Measurements from ENCODE around the gene ATE1.

Gene ATE1

DNA sequence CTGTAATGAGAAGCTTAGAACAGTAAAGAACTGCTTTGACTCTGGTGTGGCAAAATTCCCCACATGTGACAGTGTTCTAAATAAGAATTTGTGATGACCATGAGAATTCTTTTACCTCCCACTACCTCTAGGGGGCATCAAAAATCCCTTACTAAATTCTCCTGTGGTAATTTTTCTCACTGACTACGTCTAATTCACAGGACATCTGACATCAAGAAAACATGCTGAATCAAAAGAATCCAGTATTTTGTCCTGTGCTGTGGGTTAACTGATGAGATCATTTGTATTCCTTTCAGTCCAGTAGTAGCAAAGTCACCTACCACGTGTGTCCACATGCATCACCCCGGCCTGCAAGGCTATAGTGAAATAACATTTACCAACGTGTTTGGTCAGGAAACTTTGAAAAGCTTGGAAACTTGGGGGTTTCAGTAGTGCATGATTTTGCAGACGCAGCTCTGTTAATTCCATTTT, 103.8 kb downstream of the ATE1 start:
- Histone ChIP-seq H3K9me3 (ENCODE audit: low read length) (no peaks in the 10 kb centered on the region), H3K4me3 (ENCODE audit: low read depth in 1 of 2, low read length in 2 of 2) (no peak overlapping the region), H3K9ac (ENCODE audit: low read length) (no peak overlapping the region), H3K27me3 (ENCODE audit: control insufficient read depth in 1 of 2, insufficient read depth in 2 of 2, low read length in 2 of 2) (no peaks in the 10 kb centered on the region), H3K27ac (ENCODE audit: low read depth, low read length) (no peak overlapping the region), H3K4me1 (ENCODE audit: insufficient read depth, low read length) (no peaks in the 10 kb centered on the region), H3K36me3 (ENCODE audit: insufficient read depth, low read length) (peaks cover 10% of the 10 kb centered on the region)

DNA sequence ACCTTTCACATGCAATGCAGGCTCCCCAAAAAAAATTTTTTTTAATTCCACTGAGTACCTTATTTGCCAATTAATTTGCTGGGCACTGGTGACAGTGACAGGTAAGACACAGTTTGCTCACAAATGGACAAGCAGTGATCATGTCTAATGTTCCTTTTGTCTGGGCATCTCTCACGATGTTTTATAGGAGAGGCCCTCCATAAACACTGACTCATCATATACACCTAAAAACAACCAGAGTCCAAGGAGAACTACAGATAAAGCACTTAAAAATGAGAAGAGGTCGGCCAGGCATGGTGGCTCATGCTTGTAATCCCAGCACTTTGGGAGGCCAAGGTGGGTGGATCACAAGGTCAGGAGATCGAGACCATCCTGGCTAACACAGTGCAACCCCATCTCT, 105.1 kb downstream of the ATE1 start:
- no peak overlapping the region for H3K27ac ChIP-seq (ENCODE audit: low read depth, low read length)

DNA sequence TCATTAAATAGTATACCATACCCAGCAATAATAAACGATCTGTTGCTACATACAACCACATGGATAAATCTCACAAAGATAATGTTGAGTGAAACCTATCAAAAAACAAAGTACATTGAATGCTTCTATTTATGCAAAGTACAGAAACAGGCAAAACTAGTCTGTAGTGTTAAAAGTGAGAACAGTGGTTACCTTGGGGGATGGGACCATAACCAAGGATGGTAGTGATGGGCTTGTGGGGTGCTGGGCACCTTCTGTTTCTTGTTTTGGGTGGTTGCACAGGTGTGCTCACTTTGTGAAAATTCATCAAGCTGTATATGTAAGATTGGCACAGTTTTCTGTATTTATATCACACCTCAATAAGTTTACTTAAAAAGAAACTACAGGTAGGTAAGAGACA, 105.7 kb downstream of the ATE1 start:
- H3K36me3 ChIP-seq (ENCODE audit: insufficient read depth, low read length): no peaks in the 10 kb centered on the region
- no peaks in the 10 kb centered on the region for H3K9me3 ChIP-seq (ENCODE audit: low read length)
- H3K4me1 ChIP-seq (ENCODE audit: insufficient read depth, low read length): no peaks in the 10 kb centered on the region
- no peak overlapping the region for H3K4me3 ChIP-seq (ENCODE audit: low read depth in 1 of 2, low read length in 2 of 2)
- H3K27me3 ChIP-seq (ENCODE audit: control insufficient read depth in 1 of 2, insufficient read depth in 2 of 2, low read length in 2 of 2): no peaks in the 10 kb centered on the region
- H3K27ac ChIP-seq (ENCODE audit: low read depth, low read length): no peak overlapping the region
- H3K9ac ChIP-seq (ENCODE audit: low read length): no peak overlapping the region

More for the DNA sequence above, 105.1 kb downstream of the ATE1 start:
- no peaks in the 10 kb centered on the region for H3K9me3 ChIP-seq (ENCODE audit: low read length)
- no peaks in the 10 kb centered on the region for H3K4me1 ChIP-seq (ENCODE audit: insufficient read depth, low read length)
- no peaks in the 10 kb centered on the region for H3K27me3 ChIP-seq (ENCODE audit: control insufficient read depth in 1 of 2, insufficient read depth in 2 of 2, low read length in 2 of 2)
- H3K36me3 ChIP-seq (ENCODE audit: insufficient read depth, low read length): no peaks in the 10 kb centered on the region
- H3K9ac ChIP-seq (ENCODE audit: low read length): no peak overlapping the region
- H3K4me3 ChIP-seq (ENCODE audit: low read depth in 1 of 2, low read length in 2 of 2): no peak overlapping the region

DNA sequence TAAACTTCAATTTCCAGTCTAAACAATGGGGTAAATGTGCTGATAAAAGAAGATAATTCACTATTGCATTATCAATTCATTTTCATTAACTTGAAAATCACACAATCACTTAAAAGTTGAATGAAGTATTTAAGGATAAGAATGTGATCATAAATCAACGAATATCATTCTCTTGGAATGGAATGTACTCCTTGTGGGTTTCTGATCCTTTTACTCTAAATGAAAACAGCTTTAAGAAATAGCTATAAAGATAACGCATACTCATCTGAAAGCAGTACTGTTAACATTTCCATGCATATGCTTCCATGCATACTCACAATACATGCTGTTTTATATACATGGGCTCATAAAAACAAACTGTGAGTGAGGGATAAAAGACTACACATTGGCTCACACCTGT, 108.8 kb downstream of the ATE1 start:
- no peaks in the 10 kb centered on the region for H3K9me3 ChIP-seq (ENCODE audit: low read length)
- H3K4me3 ChIP-seq (ENCODE audit: low read depth in 1 of 2, low read length in 2 of 2): no peak overlapping the region
- H3K27ac ChIP-seq (ENCODE audit: low read depth, low read length): no peak overlapping the region
- no peaks in the 10 kb centered on the region for H3K27me3 ChIP-seq (ENCODE audit: control insufficient read depth in 1 of 2, insufficient read depth in 2 of 2, low read length in 2 of 2)
- H3K4me1 ChIP-seq (ENCODE audit: insufficient read depth, low read length): no peaks in the 10 kb centered on the region
- H3K36me3 ChIP-seq (ENCODE audit: insufficient read depth, low read length): no peaks in the 10 kb centered on the region
- no peak overlapping the region for H3K9ac ChIP-seq (ENCODE audit: low read length)

DNA sequence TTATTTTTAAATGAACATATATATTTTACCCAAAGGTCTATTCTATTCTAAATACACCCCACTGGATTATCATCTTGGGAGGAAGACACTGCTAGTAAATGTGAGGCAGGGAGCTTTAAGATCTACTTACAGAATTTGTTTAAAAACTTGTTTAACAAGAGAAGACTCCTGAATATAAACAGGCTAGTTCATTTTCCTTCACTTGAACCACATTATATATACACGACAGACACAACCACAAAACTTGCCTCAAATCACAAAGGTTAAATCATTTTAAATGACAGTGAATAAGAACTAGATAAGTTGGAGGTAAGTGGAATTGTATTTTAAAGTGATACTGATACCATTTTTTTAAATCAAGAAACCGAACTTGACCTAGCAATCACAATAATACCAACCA, 109.2 kb downstream of the ATE1 start:
- Histone ChIP-seq H3K9ac (ENCODE audit: low read length) (no peak overlapping the region), H3K27me3 (ENCODE audit: control insufficient read depth in 1 of 2, insufficient read depth in 2 of 2, low read length in 2 of 2) (no peaks in the 10 kb centered on the region), H3K9me3 (ENCODE audit: low read length) (no peaks in the 10 kb centered on the region), H3K4me1 (ENCODE audit: insufficient read depth, low read length) (no peaks in the 10 kb centered on the region), H3K4me3 (ENCODE audit: low read depth in 1 of 2, low read length in 2 of 2) (no peak overlapping the region), H3K36me3 (ENCODE audit: insufficient read depth, low read length) (no peaks in the 10 kb centered on the region), H3K27ac (ENCODE audit: low read depth, low read length) (no peak overlapping the region)

DNA sequence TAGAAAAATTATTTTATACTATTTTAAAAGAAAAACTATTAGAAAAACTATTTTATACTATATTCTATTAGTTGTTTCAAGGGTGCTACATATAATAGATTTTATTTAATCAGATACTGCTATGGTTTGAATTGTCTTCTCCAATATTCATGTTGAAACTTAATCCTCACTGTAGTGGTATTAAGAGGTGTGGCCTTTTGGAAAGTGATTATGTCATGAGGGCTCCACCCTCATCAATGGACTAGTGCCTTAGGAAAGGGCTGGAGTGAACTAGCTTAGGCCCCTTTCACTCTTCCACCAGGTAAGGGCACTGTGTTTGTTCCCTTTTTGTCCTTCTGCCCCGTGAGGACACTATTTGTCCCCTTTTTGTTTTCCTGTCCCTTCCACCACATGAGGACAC, 111.6 kb downstream of the ATE1 start:
- Histone ChIP-seq H3K27ac (ENCODE audit: low read depth, low read length) (no peak overlapping the region), H3K27me3 (ENCODE audit: control insufficient read depth in 1 of 2, insufficient read depth in 2 of 2, low read length in 2 of 2) (no peaks in the 10 kb centered on the region), H3K36me3 (ENCODE audit: insufficient read depth, low read length) (no peaks in the 10 kb centered on the region), H3K9ac (ENCODE audit: low read length) (no peak overlapping the region), H3K4me1 (ENCODE audit: insufficient read depth, low read length) (no peaks in the 10 kb centered on the region), H3K4me3 (ENCODE audit: low read depth in 1 of 2, low read length in 2 of 2) (no peak overlapping the region), H3K9me3 (ENCODE audit: low read length) (no peaks in the 10 kb centered on the region)

DNA sequence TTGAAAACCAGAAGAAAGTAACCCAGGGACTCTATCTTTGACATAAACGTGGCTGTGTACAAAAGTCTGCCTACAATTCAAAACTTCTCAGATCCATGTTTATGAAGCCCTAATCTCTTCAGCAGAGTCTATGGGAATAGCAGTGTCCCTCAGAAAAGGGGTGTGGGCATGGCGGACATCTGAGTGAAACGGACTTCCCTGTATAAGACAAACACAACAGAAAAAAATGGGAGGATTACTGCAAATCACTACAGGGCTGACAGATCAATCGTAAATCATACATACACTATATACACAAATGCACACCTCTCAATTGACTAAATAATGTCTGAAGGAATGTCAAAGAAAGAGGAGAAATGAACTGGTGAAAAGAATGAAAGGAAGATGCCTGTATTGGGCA, 114.0 kb downstream of the ATE1 start:
- Histone ChIP-seq H3K27ac (ENCODE audit: low read depth, low read length) (no peak overlapping the region), H3K36me3 (ENCODE audit: insufficient read depth, low read length) (no peaks in the 10 kb centered on the region), H3K27me3 (ENCODE audit: control insufficient read depth in 1 of 2, insufficient read depth in 2 of 2, low read length in 2 of 2) (no peaks in the 10 kb centered on the region), H3K9me3 (ENCODE audit: low read length) (no peaks in the 10 kb centered on the region), H3K4me1 (ENCODE audit: insufficient read depth, low read length) (no peaks in the 10 kb centered on the region), H3K9ac (ENCODE audit: low read length) (no peak overlapping the region), H3K4me3 (ENCODE audit: low read depth in 1 of 2, low read length in 2 of 2) (no peak overlapping the region)

DNA sequence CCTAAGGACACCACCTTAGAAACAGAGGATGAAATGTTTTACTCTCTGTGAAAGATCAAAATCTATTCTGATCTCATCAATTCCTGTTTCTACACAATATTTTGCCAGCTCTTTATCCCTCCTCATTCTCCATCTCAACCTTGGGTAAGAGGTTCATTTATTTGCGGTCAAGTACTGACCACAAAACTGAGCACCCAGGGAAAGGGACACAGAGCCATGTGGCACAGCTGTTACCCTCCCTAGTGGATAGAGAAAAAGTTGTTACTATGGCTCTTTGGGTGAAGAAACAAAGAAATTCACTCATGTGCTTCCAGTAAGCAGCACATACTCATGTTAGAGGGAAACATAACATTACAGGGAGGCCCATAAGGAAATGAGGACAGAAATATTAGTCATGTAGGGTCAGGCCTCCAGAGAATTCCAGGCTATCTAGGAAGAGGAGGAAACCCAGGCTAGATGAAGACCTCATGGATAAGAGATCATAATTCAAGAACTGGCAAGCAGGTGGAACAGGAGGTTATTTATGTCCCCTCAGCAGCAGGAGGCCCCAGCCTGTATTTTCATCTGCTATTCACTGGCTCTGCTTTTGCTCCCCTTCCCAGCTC, 114.5 kb downstream of the ATE1 start:
- H3K27ac ChIP-seq (ENCODE audit: low read depth, low read length): no peak overlapping the region
- H3K36me3 ChIP-seq (ENCODE audit: insufficient read depth, low read length): no peaks in the 10 kb centered on the region
- no peaks in the 10 kb centered on the region for H3K4me1 ChIP-seq (ENCODE audit: insufficient read depth, low read length)
- no peak overlapping the region for H3K9ac ChIP-seq (ENCODE audit: low read length)
- H3K27me3 ChIP-seq (ENCODE audit: control insufficient read depth in 1 of 2, insufficient read depth in 2 of 2, low read length in 2 of 2): no peaks in the 10 kb centered on the region
- no peak overlapping the region for H3K4me3 ChIP-seq (ENCODE audit: low read depth in 1 of 2, low read length in 2 of 2)
- H3K9me3 ChIP-seq (ENCODE audit: low read length): no peaks in the 10 kb centered on the region

DNA sequence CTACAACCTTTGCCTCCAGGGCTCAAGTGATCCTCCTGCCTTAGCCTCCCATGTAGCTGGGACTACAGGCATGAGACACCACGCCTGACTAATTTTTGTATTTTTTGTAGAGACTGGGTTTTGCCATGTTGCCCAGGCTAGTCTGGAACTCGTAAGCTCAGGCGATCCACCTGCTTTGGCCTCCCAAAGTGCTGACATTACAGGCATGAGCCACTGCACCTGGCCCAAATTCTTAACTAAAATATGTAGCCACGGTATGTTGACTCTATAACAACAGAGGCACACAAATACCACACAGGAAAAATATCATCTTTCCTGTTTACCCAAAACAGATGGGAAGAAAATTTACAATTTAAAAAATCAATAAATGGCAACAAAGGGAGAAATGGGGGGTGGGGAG, 115.8 kb downstream of the ATE1 start:
- Histone ChIP-seq H3K4me3 (ENCODE audit: low read depth in 1 of 2, low read length in 2 of 2) (no peak overlapping the region), H3K9me3 (ENCODE audit: low read length) (no peaks in the 10 kb centered on the region), H3K9ac (ENCODE audit: low read length) (no peak overlapping the region)

DNA sequence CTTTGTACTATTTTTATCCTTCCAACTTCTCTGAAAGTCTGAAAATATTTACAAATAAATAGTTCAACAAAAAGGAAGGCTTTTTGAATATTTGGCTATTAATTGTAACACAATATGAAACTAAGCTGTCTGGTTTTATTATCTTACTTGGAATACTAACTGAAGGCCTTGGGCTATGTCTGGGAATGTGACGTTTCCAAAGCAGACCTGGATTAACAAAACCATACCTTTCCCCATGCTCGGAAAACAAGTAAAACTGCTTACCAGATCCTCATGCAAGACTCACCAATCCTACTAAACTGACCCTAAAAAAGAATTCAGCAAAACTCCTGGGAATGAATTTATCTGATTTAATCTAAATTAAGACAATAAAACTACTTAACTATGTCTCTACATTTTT, 116.4 kb downstream of the ATE1 start:
- no peak overlapping the region for H3K9ac ChIP-seq (ENCODE audit: low read length)
- H3K4me3 ChIP-seq (ENCODE audit: low read depth in 1 of 2, low read length in 2 of 2): no peak overlapping the region
- no peaks in the 10 kb centered on the region for H3K27me3 ChIP-seq (ENCODE audit: control insufficient read depth in 1 of 2, insufficient read depth in 2 of 2, low read length in 2 of 2)
- no peaks in the 10 kb centered on the region for H3K36me3 ChIP-seq (ENCODE audit: insufficient read depth, low read length)
- no peaks in the 10 kb centered on the region for H3K4me1 ChIP-seq (ENCODE audit: insufficient read depth, low read length)
- no peak overlapping the region for H3K27ac ChIP-seq (ENCODE audit: low read depth, low read length)
- H3K9me3 ChIP-seq (ENCODE audit: low read length): no peaks in the 10 kb centered on the region

More for the DNA sequence above, 115.8 kb downstream of the ATE1 start:
- no peaks in the 10 kb centered on the region for H3K27me3 ChIP-seq (ENCODE audit: control insufficient read depth in 1 of 2, insufficient read depth in 2 of 2, low read length in 2 of 2)
- no peaks in the 10 kb centered on the region for H3K4me1 ChIP-seq (ENCODE audit: insufficient read depth, low read length)
- H3K36me3 ChIP-seq (ENCODE audit: insufficient read depth, low read length): no peaks in the 10 kb centered on the region
- H3K27ac ChIP-seq (ENCODE audit: low read depth, low read length): no peak overlapping the region

DNA sequence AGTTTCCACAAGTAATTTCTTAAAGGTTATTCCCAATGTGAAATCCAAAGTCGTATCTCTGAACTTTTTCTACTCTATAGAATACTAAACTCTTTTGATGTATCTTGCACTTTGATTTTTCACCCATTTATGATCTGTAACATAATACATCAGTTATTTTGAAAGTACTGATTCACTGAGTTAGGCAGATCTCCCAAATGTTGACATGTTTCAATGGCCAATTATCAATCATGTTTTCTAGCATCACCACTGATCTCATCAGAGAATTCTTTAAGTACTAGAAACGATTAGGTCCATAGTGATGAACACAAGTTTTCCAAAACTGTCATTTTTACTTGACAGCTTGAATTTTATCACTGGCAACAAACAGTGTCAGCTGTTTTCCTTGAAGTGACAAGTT, 119.0 kb downstream of the ATE1 start:
- H3K9ac ChIP-seq (ENCODE audit: low read length): no peak overlapping the region
- no peaks in the 10 kb centered on the region for H3K9me3 ChIP-seq (ENCODE audit: low read length)
- no peak overlapping the region for H3K27ac ChIP-seq (ENCODE audit: low read depth, low read length)
- H3K36me3 ChIP-seq (ENCODE audit: insufficient read depth, low read length): no peaks in the 10 kb centered on the region
- no peaks in the 10 kb centered on the region for H3K4me1 ChIP-seq (ENCODE audit: insufficient read depth, low read length)
- no peaks in the 10 kb centered on the region for H3K27me3 ChIP-seq (ENCODE audit: control insufficient read depth in 1 of 2, insufficient read depth in 2 of 2, low read length in 2 of 2)
- no peak overlapping the region for H3K4me3 ChIP-seq (ENCODE audit: low read depth in 1 of 2, low read length in 2 of 2)

DNA sequence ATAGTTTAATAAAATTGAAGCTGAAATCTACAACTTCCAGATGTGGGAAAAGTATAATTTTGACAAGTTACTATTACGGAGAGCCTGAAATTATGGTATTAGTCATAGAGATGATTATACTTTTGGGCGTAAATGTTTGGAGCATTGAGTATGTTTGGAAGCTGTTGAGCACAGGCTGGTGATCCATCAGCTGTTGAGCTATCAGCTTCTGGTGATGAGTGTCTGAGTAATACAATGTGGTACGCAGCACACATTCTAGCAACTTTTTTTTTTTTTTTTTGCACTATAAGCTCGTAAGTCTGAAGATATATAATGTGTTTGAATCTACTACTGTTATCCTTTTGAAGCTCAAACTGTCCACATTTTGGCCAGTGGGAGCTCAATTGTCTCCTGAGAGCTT, 123.4 kb downstream of the ATE1 start:
- H3K9ac ChIP-seq (ENCODE audit: low read length): no peak overlapping the region
- no peaks in the 10 kb centered on the region for H3K36me3 ChIP-seq (ENCODE audit: insufficient read depth, low read length)
- no peaks in the 10 kb centered on the region for H3K4me1 ChIP-seq (ENCODE audit: insufficient read depth, low read length)
- H3K4me3 ChIP-seq (ENCODE audit: low read depth in 1 of 2, low read length in 2 of 2): no peak overlapping the region
- H3K27me3 ChIP-seq (ENCODE audit: control insufficient read depth in 1 of 2, insufficient read depth in 2 of 2, low read length in 2 of 2): no peaks in the 10 kb centered on the region
- no peaks in the 10 kb centered on the region for H3K9me3 ChIP-seq (ENCODE audit: low read length)
- H3K27ac ChIP-seq (ENCODE audit: low read depth, low read length): no peak overlapping the region
